Thymus (tissue), 11 donors: Measurements from ENCODE around the gene MAPKAPK5. TPM values are rescaled to one million over a fixed set of nuclear protein-coding genes. Genes with fewer than 3 reads are reported as not detected.
A peak's percentile ranks its signal among the peaks of the same experiment; 100 is the strongest.

ENCODE experiments used
- DNase-seq, 9 donors: peaks; one replicate each; pipeline ENCODE4 v3.0.0-alpha.2; 2013; ENCODE audit warnings: low spot score in 9 of 9, low read depth in 6 of 9, missing footprints in 1 of 9
- H3K27ac ChIP-seq, 2 donors: one replicate each; pipeline ENCODE4 v1.5.1; 2013; ENCODE audit warnings: control low read depth in 1 of 2, low read depth in 1 of 2, low read length in 1 of 2, mild to moderate bottlenecking in 1 of 2, moderate library complexity in 1 of 2
- H3K27me3 ChIP-seq, 2 donors: one replicate each; pipeline ENCODE4 v1.5.1; 2013; ENCODE audit warnings: low read length in 1 of 2; ENCODE audit not compliant: control insufficient read depth in 2 of 2, insufficient read depth in 1 of 2
- H3K36me3 ChIP-seq, 2 donors: one replicate each; pipeline ENCODE4 v1.5.1; 2013; ENCODE audit warnings: low read length in 1 of 2, mild to moderate bottlenecking in 1 of 2, moderate library complexity in 1 of 2; ENCODE audit not compliant: control insufficient read depth in 2 of 2, insufficient read depth in 2 of 2
- H3K4me1 ChIP-seq, 2 donors: one replicate each; pipeline ENCODE4 v1.5.1; 2013; ENCODE audit warnings: low read length in 2 of 2; ENCODE audit not compliant: control insufficient read depth in 2 of 2, insufficient read depth in 2 of 2
- H3K4me3 ChIP-seq, 2 donors: one replicate each; pipeline ENCODE4 v1.5.1; 2013; ENCODE audit warnings: low read length in 2 of 2, control low read depth in 1 of 2, mild to moderate bottlenecking in 1 of 2
- H3K9me3 ChIP-seq, 2 donors: one replicate each; pipeline ENCODE4 v1.5.1; 2013; ENCODE audit warnings: low read length in 1 of 2, mild to moderate bottlenecking in 1 of 2; ENCODE audit not compliant: control insufficient read depth in 2 of 2, insufficient read depth in 1 of 2
- WGBS: extraction: QIAGEN DNeasy Blood & Tissue Kit; methylation state at CpG from one replicate; pipeline ENCODE4 v1.1.7; 2013; 5-methylcytosine and 5-hydroxymethylcytosine counted together
- polyA plus RNA-seq: library from polyadenylated mRNA; stranded (reverse); fragments of 200-250 nt; gene quantifications from one replicate; pipeline ENCODE4 v1.2.3, GENCODE V29; 2013
- total RNA-seq: library from RNA; stranded (reverse); fragments of 120-200 nt; gene quantifications from one replicate; pipeline ENCODE4 v1.2.4, GENCODE V29; 2013
- donor health status: healthy.

Gene MAPKAPK5
- total and polyA plus RNA-seq, 2 donors, result 18.3 to 38.2 TPM

GRCh38 chr12:111840807-111841206 lies 1.2 kb upstream of the MAPKAPK5 start:
- Histone ChIP-seq H3K4me3 (peak overlapping the region; percentile 79 to 85), H3K4me1 (peaks cover 9 to 16% of the 10 kb centered on the region in 2 donors), H3K27me3 (no peaks in the 10 kb centered on the region), H3K36me3 (peaks cover 3 to 8% of the 10 kb centered on the region in 2 donors), H3K9me3 (no peaks in the 10 kb centered on the region), H3K27ac (peak overlapping the region in 1 of 2 donors; percentile 82)
- WGBS, result 44% methylated on average over 11 of the region's 11 CpGs
- no peak for DNase-seq

GRCh38 chr12:111841236-111841749 lies 735 bp upstream of the MAPKAPK5 start:
- Histone ChIP-seq H3K9me3 (no peaks in the 10 kb centered on the region), H3K36me3 (peaks cover 3 to 8% of the 10 kb centered on the region in 2 donors), H3K4me3 (peak overlapping the region; percentile 79 to 85), H3K4me1 (peaks cover 9 to 16% of the 10 kb centered on the region in 2 donors), H3K27ac (peak overlapping the region; percentile 68 to 82), H3K27me3 (no peaks in the 10 kb centered on the region)
- DNase-seq, result peak in 2 of 9 donors; percentile 6 to 29
- under 1% methylated on average over 13 of the region's 13 CpGs for WGBS

- Histone ChIP-seq H3K36me3 (peaks cover 3 to 8% of the 10 kb centered on the region in 2 donors), H3K4me3 (peak overlapping the region; percentile 79 to 85), H3K4me1 (peaks cover 9 to 16% of the 10 kb centered on the region in 2 donors), H3K27me3 (no peaks in the 10 kb centered on the region), H3K27ac (peak overlapping the region; percentile 46 to 68), H3K9me3 (no peaks in the 10 kb centered on the region)
- 6% methylated on average over 44 of the region's 44 CpGs for WGBS
- peak in 6 of 9 donors; percentile 1 to 23 (median 12) for DNase-seq
These were observed 748 bp downstream of the MAPKAPK5 start for GRCh38 chr12:111842556-111843396.

- H3K4me3 ChIP-seq, result no peak overlapping the region
- DNase-seq, result no peak
- H3K27ac ChIP-seq, result no peak overlapping the region
- no peaks in the 10 kb centered on the region for H3K27me3 ChIP-seq
- WGBS, result 97% methylated on average over 2 of the region's 2 CpGs
- H3K36me3 ChIP-seq, result peaks cover 4 to 13% of the 10 kb centered on the region in 2 donors
- H3K9me3 ChIP-seq, result peaks cover 3% of the 10 kb centered on the region in 2 donors
- peaks cover 6 to 7% of the 10 kb centered on the region in 2 donors for H3K4me1 ChIP-seq
These were observed 4.0 kb downstream of the MAPKAPK5 start for GRCh38 chr12:111846016-111846415.

GRCh38 chr12:111850526-111850925 lies 8.5 kb downstream of the MAPKAPK5 start:
- Histone ChIP-seq H3K36me3 (peaks cover 9 to 16% of the 10 kb centered on the region in 2 donors), H3K27me3 (no peaks in the 10 kb centered on the region), H3K9me3 (peaks cover 3% of the 10 kb centered on the region in 2 donors), H3K27ac (no peak overlapping the region), H3K4me3 (no peak overlapping the region), H3K4me1 (no peaks in the 10 kb centered on the region)
- over 99% methylated on average over 2 of the region's 2 CpGs for WGBS
- DNase-seq, result no peak

- H3K27me3 ChIP-seq, result no peaks in the 10 kb centered on the region
- WGBS, result 100% methylated on average over 2 of the region's 2 CpGs
- no peak overlapping the region for H3K4me3 ChIP-seq
- DNase-seq, result no peak
- H3K36me3 ChIP-seq, result peaks cover 3 to 5% of the 10 kb centered on the region in 2 donors
- no peaks in the 10 kb centered on the region for H3K4me1 ChIP-seq
- no peak overlapping the region for H3K27ac ChIP-seq
- H3K9me3 ChIP-seq, result peaks cover 0 to 5% of the 10 kb centered on the region in 2 donors
These were observed 16.2 kb downstream of the MAPKAPK5 start for GRCh38 chr12:111858186-111858585.

GRCh38 chr12:111858778-111859177 lies 16.8 kb downstream of the MAPKAPK5 start:
- Histone ChIP-seq H3K27me3 (no peaks in the 10 kb centered on the region), H3K36me3 (peaks cover 3 to 5% of the 10 kb centered on the region in 2 donors), H3K4me3 (no peak overlapping the region), H3K9me3 (peaks cover 0 to 5% of the 10 kb centered on the region in 2 donors), H3K4me1 (no peaks in the 10 kb centered on the region), H3K27ac (no peak overlapping the region)
- 98% methylated on average over 7 of the region's 7 CpGs for WGBS
- no peak for DNase-seq

GRCh38 chr12:111864913-111865312 lies 22.9 kb downstream of the MAPKAPK5 start:
- Histone ChIP-seq H3K9me3 (no peaks in the 10 kb centered on the region), H3K27ac (no peak overlapping the region), H3K4me3 (no peak overlapping the region), H3K27me3 (no peaks in the 10 kb centered on the region), H3K36me3 (peaks cover 26 to 39% of the 10 kb centered on the region in 2 donors), H3K4me1 (no peaks in the 10 kb centered on the region)
- 97% methylated on average over 1 of the region's 1 CpG for WGBS
- DNase-seq, result no peak

- H3K27me3 ChIP-seq, result no peaks in the 10 kb centered on the region
- 92% methylated on average over 2 of the region's 2 CpGs for WGBS
- peaks cover 51 to 65% of the 10 kb centered on the region in 2 donors for H3K36me3 ChIP-seq
- H3K9me3 ChIP-seq, result no peaks in the 10 kb centered on the region
- H3K4me1 ChIP-seq, result no peaks in the 10 kb centered on the region
- DNase-seq, result no peak
- no peak overlapping the region for H3K4me3 ChIP-seq
- no peak overlapping the region for H3K27ac ChIP-seq
These were observed 25.5 kb downstream of the MAPKAPK5 start for GRCh38 chr12:111867531-111867930.
